Pulmonary artery endothelial cell (primary cell): ENCODE measurements around the gene HOPX. TPM values are rescaled to one million over a fixed set of nuclear protein-coding genes. Genes with fewer than 3 reads are reported as not detected.
"Not testable (repeated sequence)": the region's sequence is repeated elsewhere in the genome, so short reads cannot be mapped to it uniquely, and the experiment has no call there.

Experiments used
- DNase-seq: peaks from one replicate; pipeline ENCODE4 v3.0.0-alpha.2; 2011; ENCODE audit warnings: low read depth, low spot score
- total RNA-seq: library from RNA; depleted of rRNA; stranded (reverse); fragments of >200 nt; gene quantifications from 2 replicates; pipeline ENCODE4 v1.2.3, GENCODE V29; 2014

HOPX gene, protein sequence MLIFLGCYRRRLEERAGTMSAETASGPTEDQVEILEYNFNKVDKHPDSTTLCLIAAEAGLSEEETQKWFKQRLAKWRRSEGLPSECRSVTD
- total RNA-seq = 0.21 and 28.1 TPM in 2 replicates

DNA sequence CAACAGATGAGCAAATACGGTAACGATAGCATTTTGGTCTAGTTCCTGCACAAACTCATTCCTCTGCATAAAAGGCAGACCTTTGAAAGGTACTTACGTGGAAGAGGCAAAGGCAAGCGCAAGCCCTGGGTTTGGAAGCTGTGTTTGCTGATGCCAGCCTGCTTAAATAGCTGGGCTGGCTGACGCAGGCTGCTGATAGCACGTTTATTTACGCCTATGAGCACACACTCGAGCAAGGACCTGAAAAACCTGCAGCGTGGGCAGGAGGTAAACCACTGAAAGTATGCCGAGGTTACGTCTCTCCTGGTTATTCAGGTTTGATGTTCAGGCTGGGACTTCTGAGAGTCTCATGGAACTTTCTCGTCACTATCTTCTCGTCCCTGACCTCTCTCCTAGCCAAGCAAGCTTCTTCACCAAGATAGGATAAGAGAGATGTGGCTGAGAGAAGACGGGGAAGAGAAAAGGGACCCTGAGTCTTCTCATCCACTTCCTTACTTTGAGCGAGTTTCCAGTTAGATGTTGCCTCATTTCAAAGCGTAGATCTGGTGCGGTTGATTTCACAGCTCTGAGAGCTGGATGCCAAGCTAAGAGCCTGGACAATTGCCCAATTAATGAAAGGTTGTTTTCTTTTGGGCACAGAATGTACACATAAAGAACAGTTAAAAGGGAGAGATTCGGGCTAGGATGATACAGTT is at the start of gene HOPX:
Gene HOPX (minus strand): TSS at position 139 of the 695 bp plus-strand sequence. CDS start 23,480 bp downstream, outside the sequence.
- no peak for DNase-seq

DNA sequence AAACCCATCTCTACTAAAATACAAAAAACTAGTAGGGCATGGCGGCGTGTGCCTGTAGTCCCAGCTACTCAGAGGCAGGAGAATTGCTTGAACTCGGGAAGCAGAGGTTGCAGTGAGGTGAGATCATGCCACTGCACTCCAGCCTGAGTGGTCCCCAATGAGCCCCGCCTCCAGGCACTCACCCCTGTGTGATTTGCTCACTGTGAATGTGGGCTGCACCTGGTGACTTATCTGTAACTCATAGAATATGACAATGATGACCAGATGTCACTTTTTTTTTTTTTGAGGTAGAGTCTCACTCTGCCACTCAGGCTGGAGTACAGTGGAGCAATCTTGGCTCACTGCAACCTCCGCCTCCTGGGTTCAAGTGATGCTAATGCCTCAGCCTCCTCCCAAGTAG is 49.0 kb upstream of the HOPX start:
- no peak for DNase-seq

DNA sequence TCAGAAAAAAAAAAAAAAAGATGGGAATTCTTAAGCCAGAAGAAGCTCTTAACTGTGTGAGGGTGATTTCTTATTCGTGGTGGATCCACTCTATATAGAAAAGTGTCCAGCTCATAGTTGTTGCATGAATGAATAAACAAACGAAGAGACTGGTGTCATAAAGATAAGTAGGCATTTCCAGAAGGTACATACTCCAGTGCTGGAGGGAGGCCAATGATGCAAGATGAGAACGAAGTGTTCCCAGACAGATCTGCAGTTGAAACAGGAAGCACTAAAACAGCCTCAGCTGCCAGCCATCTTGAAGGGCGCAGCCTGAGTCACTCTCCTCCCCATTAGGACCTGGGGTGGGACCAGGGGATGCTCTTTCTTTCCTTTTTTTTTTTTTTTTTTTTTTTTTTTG is 47.4 kb upstream of the HOPX start:
- DNase-seq = peak; percentile 33

DNA sequence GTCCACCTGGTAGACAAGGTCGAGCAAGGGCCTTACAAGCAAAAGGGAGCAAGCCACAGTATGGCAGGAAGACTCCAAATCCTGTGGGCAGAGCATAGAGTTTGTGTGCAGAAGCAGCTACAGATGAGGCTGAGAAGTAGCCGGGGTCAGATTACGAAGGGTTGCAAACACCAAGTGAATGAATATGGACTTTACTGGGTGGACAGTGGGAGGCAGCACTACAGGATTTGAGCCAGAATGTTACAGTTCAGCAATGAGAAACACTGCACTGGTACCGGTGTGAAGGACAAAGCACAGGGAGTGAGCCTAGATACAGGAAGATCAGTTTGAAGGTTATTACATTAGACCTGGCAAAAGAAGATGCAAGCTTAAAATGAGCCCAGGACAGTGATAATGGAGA is 46.1 kb upstream of the HOPX start:
- no peak for DNase-seq

DNA sequence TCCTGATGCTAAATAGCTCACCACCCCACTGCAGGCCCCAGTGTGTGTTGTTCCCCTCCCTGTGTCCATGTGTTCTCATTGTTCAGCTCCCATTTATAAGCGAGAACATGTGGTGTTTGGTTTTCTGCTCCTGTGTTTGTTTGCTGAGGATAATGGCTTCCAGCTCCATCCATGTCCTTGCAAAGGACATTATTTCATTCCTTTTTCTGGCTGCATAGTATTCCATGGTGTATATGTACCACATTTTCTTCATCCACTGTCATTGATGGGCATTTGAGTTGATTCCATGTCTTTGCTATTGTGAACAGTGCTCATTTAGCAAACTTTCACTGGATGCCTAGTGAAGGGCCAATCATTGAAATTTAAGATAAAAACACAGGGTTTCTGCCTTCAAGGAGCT is 45.5 kb upstream of the HOPX start:
- DNase-seq = not testable (repeated sequence)

DNA sequence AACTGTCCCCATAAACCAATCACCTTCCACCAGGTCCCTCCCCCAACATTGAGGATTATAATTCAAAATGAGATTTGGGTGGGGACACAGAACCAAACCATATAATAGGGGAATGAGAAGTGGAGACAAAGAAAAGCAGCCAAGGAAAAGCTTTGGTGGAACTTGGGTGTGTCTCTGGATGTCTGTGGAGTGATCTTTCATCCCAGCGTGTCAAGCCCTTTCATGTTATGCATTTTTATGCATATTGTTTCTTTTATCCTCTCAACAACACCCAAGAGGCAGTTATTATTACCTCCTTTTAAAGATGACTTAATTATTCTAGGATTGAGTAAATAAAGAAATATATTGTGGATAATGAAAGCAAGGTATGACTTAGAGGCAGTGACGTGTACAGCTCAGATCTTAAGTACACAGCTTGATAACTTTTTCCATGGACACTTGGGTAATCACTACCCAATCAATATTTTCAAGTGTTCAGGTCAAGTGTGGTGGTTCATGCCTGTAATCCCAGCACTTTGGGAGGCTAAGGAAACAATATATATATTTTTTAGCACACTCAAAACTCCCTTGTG is 42.6 kb upstream of the HOPX start:
- DNase-seq = no peak

DNA sequence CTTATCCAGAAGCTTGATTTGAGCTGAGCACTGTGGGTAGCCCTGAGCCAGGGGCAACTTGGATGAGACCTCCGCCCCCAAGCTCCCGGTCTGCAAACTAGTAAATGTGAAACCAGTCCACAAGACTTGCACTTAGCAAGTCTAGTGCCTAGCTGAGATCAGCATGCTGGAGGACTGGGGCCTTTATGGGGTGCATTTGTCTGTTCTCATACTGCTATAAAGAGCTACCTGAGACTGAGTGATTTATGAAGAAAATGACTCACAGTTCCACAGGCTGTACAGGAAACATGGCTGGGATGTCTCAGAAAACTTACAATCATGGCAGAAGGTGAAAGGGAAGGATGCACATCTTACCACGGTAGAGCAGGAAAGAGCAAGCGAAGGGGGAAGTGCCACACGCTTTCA is 42.1 kb upstream of the HOPX start:
- no peak for DNase-seq

DNA sequence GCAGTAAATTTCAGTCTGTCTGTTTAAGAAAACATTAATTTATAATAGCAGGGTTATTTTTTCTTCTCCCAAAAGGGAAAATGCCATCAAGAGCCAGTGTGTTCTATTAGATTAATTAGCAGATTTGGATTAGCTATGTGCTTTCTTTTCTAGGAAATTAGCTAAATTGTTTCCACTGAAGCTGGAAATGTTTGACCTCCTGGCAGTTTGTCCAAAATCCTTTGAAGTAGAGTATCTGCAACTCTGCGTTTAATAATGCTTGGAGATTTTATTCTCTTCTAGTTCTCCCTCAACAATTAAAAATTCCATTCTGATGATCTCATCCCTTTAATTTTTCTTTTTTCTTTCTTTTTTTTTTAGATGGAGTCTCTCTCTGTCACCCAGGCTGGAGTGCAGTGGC is 27.1 kb upstream of the HOPX start:
- no peak for DNase-seq

DNA sequence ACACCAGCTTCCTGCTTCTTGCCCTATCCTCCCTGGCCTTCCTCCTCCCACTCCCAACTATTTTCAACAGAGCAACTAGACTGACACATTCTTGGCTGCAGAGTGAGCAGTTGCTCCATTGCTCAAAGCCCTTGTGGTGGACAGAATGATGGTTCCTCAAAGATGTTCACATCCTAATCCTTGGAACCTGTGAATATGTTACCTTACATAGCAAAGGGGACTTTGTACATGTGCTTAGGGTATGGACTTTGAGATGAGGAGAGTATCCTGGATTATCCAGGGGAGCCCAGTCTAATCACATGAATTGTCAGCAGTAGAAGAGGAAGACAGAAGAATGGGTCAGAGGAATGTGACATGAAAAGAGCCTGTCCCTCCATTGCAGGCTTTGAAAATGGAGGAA is 24.9 kb upstream of the HOPX start:
- no peak for DNase-seq

DNA sequence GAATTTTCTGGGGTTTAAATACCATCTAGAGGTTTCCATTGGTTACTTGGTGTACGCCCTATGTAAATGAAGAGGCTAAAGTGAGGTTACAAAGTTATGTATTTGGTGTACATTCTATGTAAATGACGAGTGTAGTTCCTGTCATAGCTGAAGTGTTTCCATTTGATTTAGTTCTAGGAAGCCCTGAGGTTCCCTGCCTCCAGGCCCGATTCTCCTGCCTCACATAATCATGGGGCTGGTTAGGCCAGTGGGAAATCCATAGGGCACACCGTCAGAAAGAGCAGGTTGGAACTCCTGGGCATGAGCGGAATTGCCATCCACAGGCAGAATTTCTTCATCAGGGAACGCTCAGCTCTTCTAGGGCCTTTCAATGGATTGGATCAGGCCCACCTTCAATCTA is 24.2 kb upstream of the HOPX start:
- no peak for DNase-seq

DNA sequence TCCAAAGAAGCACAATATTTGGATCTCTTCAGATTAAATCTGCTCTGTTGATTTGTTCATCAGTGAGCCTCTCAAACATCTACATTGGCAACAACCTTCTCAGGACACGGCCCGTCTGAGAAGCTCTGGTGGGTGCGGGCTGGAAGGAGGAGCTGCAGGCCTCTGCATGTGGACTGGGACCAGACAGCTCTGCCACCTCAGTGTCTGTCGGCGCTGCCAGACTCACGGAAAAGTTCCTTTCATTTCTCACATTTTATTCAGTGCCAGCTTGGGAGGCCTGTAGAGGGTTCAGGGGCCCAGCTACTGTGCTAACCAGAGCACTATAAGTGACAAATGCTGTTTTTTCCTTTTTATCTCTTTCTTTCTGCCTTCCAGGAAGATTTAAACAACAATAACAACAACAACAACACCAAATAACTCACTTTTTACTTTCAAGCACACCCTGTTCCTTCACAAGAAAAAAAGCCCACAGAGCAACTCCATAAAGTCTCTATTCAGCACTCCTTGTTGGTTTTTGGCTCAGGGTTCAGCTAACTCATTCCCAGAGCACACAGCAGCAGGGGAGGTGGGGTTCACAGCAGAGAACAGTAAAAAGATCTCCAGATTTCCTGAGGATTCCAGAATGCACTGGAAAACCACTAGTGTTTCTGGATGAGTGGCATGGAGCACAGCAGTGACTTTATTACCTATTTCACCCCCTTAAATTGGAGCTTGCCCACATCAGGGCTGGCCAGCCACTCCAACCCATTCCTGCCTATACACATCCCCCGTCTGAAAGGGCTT is 23.2 kb upstream of the HOPX start:
- no peak for DNase-seq

DNA sequence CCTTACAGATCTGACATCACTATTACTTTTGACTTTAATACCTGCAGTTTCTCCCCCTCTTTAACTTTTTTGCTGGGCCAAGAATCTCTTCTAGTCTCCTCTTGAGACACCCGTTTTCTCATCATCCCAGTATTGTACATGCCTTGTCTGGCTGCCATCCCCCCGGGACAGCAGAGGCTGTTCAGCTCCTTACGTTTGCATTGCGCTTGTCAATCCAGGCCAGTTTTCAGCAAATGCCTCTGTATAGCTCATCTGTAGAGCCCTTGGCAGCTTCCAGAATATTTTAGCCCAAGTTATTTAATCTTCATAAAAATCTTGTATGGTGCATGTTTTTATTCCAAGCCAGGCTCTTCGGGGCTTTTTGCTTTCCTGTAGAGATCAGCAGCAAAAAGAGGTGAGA is 22.3 kb upstream of the HOPX start:
- DNase-seq = no peak

DNA sequence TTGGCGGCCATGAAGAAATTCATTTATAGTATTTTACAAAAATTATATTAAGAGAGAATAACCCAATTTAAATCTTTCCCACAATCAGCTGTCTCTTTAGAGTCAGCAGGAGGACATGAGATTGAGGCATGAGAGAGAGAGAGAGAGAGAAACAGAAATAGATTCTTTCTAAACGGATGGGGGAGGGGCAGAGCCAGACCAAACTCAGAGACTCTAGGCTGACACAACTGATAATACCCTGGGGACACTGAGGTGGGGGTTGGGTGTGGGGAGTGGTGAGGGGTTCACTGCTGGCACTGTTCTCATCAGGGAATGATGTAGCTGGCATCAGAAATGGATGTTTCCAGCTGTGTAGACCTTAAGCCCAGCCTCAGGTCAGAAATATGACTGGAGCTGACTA is 20.5 kb upstream of the HOPX start:
- no peak for DNase-seq

DNA sequence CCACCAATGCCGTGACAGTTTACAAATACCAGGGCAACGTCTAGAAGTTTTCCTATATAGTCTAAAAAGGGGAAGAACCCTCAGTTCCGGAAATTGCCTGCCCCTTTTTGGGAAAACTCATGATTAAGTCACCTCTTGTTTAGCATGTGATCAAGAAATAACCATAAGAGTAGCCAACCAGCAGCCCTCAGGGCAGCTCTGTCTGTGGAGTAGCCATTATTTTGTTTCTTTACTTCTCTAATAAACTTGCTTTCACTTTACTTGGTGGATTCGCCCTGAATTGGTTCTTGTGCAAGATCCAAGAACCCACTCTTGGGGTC is 20.0 kb upstream of the HOPX start:
- DNase-seq = no peak

DNA sequence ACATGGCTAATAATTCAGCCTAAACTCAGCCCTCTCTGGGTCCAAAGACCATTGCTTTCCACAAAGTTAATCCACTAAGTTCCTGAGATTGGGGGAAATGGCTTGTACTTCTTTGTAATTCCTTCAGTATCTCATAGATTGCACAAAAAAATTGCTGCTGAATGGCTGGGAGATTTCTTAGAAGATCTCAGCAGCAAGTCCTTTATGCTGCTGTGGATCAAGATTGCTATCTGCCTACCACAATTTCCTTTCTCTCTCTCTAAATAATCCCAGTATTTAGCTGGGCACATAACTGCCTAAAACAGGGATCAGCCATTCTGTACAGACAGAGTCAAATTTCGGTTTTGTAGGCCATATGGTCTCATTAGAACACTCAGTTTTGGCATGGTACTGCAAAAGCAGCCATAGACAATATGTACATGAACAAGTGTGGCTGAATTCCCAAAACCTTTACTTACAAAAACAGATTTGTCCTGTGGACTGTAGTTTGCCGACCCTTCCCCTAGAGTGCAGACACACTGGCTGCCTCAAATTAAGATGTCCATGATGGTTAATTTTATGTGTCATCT is 18.5 kb upstream of the HOPX start:
- DNase-seq = no peak

DNA sequence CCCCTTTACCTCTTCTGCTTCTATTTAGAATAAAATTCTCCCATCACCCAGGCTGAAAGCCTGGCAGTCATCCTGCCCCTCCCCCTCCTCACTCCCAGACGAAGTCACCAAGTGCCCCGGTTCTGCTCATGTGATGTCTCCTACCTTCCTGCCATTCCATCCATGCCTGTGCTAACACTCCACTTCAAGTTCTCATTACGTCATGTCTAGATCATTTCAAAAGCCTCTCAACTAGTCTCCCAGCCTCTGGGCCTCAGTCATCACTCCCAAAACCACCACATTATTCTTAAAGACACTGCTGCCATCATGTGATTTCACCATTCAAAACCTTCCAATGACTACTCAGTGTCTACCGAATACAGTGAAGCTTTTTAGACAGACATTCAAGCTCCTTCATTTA is 17.2 kb upstream of the HOPX start:
- DNase-seq = no peak

DNA sequence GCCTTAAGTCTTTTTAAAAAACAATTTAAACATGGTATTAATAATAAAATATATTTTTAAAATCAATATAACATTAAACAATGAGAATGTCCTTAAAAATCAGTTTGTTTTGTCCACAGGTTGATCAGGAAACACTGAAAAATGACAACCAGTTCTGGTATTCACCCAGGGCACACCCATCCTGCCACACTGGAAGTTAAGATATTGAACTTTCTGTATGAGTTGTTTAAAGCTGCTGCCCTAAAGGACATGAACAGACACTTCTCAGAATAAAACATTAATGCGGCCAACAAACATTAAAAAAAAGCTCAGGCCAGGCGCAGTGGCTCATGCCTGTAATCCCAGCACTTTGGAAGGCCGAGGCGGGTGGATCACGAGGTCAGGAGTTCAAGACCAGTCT is 15.0 kb upstream of the HOPX start:
- no peak for DNase-seq

DNA sequence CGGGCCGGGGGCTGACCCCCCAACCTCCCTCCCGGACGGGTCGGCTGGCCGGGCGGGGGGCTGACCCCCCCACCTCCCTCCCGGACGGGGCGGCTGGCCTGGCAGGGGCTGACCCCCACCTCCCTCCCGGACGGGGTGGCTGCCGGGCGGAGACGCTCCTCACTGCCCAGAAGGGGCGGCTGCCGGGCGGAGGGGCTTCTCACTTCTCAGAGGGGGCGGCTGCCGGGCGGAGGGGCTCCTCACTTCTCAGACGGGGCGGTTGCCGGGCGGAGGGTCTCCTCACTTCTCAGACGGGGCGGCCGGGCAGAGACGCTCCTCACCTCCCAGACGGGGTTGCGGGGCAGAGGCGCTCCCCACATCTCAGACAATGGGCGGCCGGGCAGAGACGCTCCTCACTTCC is 12.4 kb upstream of the HOPX start:
- not testable (repeated sequence) for DNase-seq

DNA sequence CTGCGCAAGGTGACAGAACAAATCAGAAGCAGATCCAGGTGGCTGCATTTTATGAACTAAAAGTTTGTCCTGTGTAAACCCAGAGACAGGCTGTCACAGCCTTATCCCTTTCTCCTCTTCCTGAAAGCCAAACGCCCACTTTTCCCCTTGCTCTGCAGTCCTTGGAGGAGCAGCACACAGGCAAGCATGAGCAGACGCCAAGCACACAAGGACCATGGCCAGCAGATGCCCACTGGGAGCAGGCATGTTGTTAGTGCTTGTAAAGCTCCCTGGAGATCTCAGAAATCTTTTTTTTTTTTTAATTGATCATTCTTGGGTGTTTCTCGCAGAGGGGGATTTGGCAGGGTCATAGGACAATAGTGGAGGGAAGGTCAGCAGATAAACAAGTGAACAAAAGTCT is 11.5 kb upstream of the HOPX start:
- DNase-seq = no peak

DNA sequence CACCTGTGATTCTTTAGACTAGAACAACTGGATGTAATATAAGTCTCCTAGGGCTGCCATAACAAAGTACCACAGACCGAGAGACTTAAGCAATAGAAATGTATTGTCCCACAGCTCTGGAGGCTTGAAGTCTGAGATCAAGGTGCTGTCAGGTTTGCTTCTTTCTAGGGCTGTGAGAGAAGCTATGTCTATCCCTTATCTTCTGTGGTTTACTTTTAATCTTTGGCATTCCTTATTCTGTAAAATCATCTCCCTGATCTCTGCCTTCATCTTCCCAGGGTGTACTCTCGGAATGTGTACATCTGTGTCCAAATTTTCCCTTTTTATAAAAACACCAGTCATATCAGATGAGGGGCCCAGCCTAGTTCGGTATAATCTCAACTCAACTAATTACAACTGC is 10.3 kb upstream of the HOPX start:
- DNase-seq = no peak

DNA sequence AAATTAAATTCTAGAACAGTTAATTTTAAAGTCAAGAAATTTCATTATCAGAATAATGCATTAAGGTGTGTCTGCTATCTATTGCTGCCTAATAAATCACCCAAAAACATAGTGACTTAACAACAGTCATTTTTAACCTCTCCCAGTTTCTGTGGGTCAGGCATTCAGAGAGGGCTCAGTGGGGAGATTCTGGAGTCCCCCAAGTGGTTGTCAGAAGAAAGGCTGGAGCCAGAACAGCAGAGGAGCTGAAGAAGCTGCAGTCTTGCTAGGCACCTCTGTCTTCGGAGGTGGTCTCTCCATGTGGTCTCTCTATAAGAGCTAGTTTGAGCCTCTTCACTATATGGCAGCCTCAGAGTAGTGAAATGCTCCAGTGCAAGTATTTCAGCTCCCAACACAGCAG is 9.3 kb upstream of the HOPX start:
- DNase-seq = no peak

DNA sequence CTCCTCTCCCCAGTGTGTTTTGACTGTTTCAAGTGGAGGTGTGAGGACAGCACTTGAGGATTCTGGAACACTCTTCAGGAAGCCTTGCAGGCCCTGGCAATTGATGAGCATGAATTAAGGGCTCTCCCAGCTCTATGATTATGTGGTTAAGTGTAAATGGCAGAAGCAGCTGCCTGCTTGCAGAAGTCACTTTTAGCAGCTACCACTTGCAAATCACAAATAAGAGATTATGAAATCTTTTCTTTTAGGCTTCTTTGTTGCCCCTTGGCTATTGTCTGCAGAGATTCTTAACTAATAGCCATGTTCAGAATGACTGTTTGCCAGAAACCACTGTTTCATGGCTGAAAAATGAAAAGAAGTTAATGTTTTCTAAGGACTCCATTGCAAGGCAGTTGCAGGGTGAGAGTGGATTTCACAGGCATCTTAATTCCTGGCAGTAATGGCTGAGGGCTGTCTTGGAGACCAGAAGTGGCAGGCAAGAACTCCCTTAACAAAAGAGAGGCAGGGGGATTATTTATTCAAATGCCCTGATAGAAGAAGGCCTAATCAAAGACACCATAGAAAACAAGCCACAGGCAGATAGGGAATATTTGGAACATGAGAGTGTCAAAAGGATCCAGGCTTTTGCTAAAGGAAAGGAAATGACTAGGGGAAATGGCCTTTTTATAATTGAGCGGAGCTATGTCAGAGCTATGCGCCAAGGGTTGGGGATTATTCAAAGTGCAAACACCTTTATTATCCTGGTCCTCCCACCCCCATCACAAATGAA is 8.3 kb upstream of the HOPX start:
- no peak for DNase-seq
